ENCODE results near the gene MLLT3.

MLLT3 gene

GRCh38 chr9:20305452-20305851, 316.8 kb downstream of the MLLT3 start:
- no peak for DNase-seq (ENCODE audit: low spot score)

- DNase-seq (ENCODE audit: low spot score) = no peak
Measured at GRCh38 chr9:20303996-20304395, 318.3 kb downstream of the MLLT3 start.

- DNase-seq (ENCODE audit: low spot score) = no peak
Measured at GRCh38 chr9:20303066-20303465, 319.2 kb downstream of the MLLT3 start.

GRCh38 chr9:20302197-20302596, 320.1 kb downstream of the MLLT3 start:
- DNase-seq (ENCODE audit: low spot score) = no peak

- DNase-seq (ENCODE audit: low spot score) = no peak
Measured at GRCh38 chr9:20300430-20301115, 321.7 kb downstream of the MLLT3 start.

- DNase-seq (ENCODE audit: low spot score) = no peak
Measured at GRCh38 chr9:20297646-20298084, 324.6 kb downstream of the MLLT3 start.

GRCh38 chr9:20295555-20295954, 326.7 kb downstream of the MLLT3 start:
- no peak for DNase-seq (ENCODE audit: low spot score)

GRCh38 chr9:20294046-20294750, 328.1 kb downstream of the MLLT3 start:
- no peak for DNase-seq (ENCODE audit: low spot score)

GRCh38 chr9:20292002-20292401, 330.3 kb downstream of the MLLT3 start:
- no peak for DNase-seq (ENCODE audit: low spot score)
